NCI-H2107 treated with DMSO at 0.1 percent for 48 hours (cell line): ENCODE data around the gene ARHGEF40.

Experiments used
- DNase-seq: peaks from one replicate; lab custom pipeline; 2025; ENCODE audit not compliant: unreplicated experiment; lab: John Stamatoyannopoulos, UW

Gene ARHGEF40

GRCh38 chr14:21078726-21079125, 8.6 kb downstream of the ARHGEF40 start:
- DNase-seq: no peak

GRCh38 chr14:21081521-21082142, 11.5 kb downstream of the ARHGEF40 start:
- no peak for DNase-seq

GRCh38 chr14:21083565-21084325, 13.6 kb downstream of the ARHGEF40 start:
- DNase-seq: no peak

- DNase-seq: no peak
These were observed 14.3 kb downstream of the ARHGEF40 start for GRCh38 chr14:21084396-21084795.

- no peak for DNase-seq
These were observed 15.1 kb downstream of the ARHGEF40 start for GRCh38 chr14:21084998-21085853.

- DNase-seq: no peak
These were observed 16.8 kb downstream of the ARHGEF40 start for GRCh38 chr14:21086908-21087293.

- no peak for DNase-seq
These were observed 17.4 kb downstream of the ARHGEF40 start for GRCh38 chr14:21087294-21088091.

- DNase-seq: no peak
These were observed 18.6 kb downstream of the ARHGEF40 start for GRCh38 chr14:21088687-21089086.

GRCh38 chr14:21089271-21089670, 19.2 kb downstream of the ARHGEF40 start:
- no peak for DNase-seq

GRCh38 chr14:21089877-21090193, 19.7 kb downstream of the ARHGEF40 start:
- no peak for DNase-seq

- no peak for DNase-seq
These were observed 20.3 kb downstream of the ARHGEF40 start for GRCh38 chr14:21090194-21090939.

- DNase-seq: no peak
These were observed 21.0 kb downstream of the ARHGEF40 start for GRCh38 chr14:21090940-21091663.

- no peak for DNase-seq
These were observed 21.7 kb downstream of the ARHGEF40 start for GRCh38 chr14:21091821-21092272.

GRCh38 chr14:21092273-21093011, 22.3 kb downstream of the ARHGEF40 start:
- DNase-seq: no peak

GRCh38 chr14:21093018-21093417, 22.9 kb downstream of the ARHGEF40 start:
- DNase-seq: no peak

- peak; percentile 87 for DNase-seq
These were observed 23.9 kb downstream of the ARHGEF40 start for GRCh38 chr14:21093769-21094681.

GRCh38 chr14:21095430-21096205, 25.5 kb downstream of the ARHGEF40 start:
- DNase-seq: no peak
